Neural cell (in vitro differentiated cells): Measurements from ENCODE around the gene FOXK2.

Experiments used
- CTCF ChIP-seq: fragments of 450-650 bp; IDR thresholded peaks from 2 replicates; pipeline ENCODE4 v1.5.1; 2014; ENCODE audit warnings: antibody characterized with exemption, mild to moderate bottlenecking, moderate library complexity; ENCODE audit not compliant: poor library complexity, severe bottlenecking
- EZH2 ChIP-seq: fragments of 200-600, 300-800 bp; shearing (Covaris generic), sonication (generic); IDR thresholded peaks from 2 replicates; pipeline ENCODE4 v1.6.1; 2014; ENCODE audit warnings: antibody characterized with exemption, low read length, borderline replicate concordance, mild to moderate bottlenecking; ENCODE audit not compliant: insufficient read depth, poor library complexity, severe bottlenecking
- TAF1 ChIP-seq: IDR thresholded peaks from 2 replicates; pipeline ENCODE4 v1.6.1; 2012; ENCODE audit warnings: low read depth

DNA sequence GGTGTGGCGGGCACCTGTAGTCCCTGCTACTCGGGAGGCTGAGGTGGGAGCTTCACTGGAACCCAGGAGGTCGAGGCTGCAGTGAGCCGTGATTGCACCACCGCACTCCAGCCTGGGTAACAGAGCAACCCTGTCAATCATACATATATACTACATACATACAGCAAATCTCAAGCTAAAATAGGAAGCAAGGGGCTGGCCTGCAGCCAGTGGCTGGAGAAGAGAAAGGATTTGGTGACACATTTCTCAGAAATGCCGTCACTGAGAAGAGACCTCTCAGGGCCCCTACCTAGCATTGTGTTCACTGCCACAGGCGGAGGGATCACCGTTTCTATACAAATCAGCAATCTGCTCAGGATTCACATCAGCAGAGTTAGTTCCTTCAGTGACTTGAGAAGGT lies 44.1 kb upstream of the FOXK2 start:
- TF ChIP-seq CTCF: no peak
- no peak for TF ChIP-seq EZH2
- TF ChIP-seq TAF1: no peak
